BLaER1 (cell line): Measurements from ENCODE around the gene NTF4.
"Not testable (repeated sequence)": the region's sequence is repeated elsewhere in the genome, so short reads cannot be mapped to it uniquely, and the experiment has no call there.

ENCODE experiments used
- H3K27ac ChIP-seq: shearing (Covaris generic); formaldehyde crosslinking; 2 replicates; pipeline ENCODE4 v1.8.1; 2022
- H3K27me3 ChIP-seq: shearing (Covaris generic); formaldehyde crosslinking; 2 replicates; pipeline ENCODE4 v1.8.1; 2022
- H3K36me3 ChIP-seq: shearing (Covaris generic); formaldehyde crosslinking; 2 replicates; pipeline ENCODE4 v1.8.1; 2022
- H3K4me1 ChIP-seq: shearing (Covaris generic); formaldehyde crosslinking; 2 replicates; pipeline ENCODE4 v1.8.1; 2022
- H3K4me2 ChIP-seq: shearing (Covaris generic); formaldehyde crosslinking; 2 replicates; pipeline ENCODE4 v1.8.1; 2022
- H3K4me3 ChIP-seq: shearing (Covaris generic); formaldehyde crosslinking; 2 replicates; pipeline ENCODE4 v1.8.1; 2022
- H3K9ac ChIP-seq: shearing (Covaris generic); formaldehyde crosslinking; 2 replicates; pipeline ENCODE4 v1.8.1; 2022
- H3K9me3 ChIP-seq: shearing (Covaris generic); formaldehyde crosslinking; 2 replicates; pipeline ENCODE4 v1.8.1; 2022
- H4K20me1 ChIP-seq: shearing (Covaris generic); formaldehyde crosslinking; 2 replicates; pipeline ENCODE4 v1.8.1; 2022
- Cebpa-rat ChIP-seq: shearing (Covaris generic); IDR thresholded peaks from 2 replicates; pipeline ENCODE4 v1.8.1; 2022

The NTF4 gene

GRCh38 chr19:49031642-49032301 is 32.8 kb downstream of the NTF4 start, which contains the start of gene CGB2:
TSS of gene CGB2 (plus strand) at chr19:49031890. CDS start at chr19:49032096, 206 bp downstream.
- not testable (repeated sequence) for H3K9ac ChIP-seq, H3K36me3 ChIP-seq, H3K27ac ChIP-seq, H3K4me2 ChIP-seq, H3K4me1 ChIP-seq, H4K20me1 ChIP-seq, H3K4me3 ChIP-seq, H3K9me3 ChIP-seq, H3K27me3 ChIP-seq

DNA sequence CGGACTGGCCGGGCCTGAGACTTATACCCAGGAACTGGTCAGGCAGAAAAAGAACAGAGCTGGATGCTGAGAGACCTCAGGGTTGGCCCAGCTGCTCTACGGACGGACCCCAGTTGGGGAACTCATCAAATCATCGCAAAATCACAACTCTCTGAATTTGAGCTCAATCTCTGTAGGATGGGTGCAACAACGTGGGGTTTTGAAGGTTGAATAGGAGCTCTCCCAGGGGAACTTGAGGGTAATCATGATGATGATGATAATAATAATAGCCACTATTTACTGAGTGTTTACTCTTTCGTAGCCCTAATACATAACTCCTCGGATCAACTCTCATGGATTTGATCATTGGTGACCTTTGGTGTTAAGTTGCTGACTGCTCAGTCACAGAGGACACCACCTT is 34.3 kb downstream of the NTF4 start:
- not testable (repeated sequence) for H3K36me3 ChIP-seq, H3K9me3 ChIP-seq, H3K27me3 ChIP-seq, H3K9ac ChIP-seq, H3K4me1 ChIP-seq, H3K4me2 ChIP-seq, H3K4me3 ChIP-seq, H4K20me1 ChIP-seq, H3K27ac ChIP-seq

GRCh38 chr19:49029749-49030148 is 34.9 kb downstream of the NTF4 start:
- not testable (repeated sequence) for H3K27me3 ChIP-seq, H3K27ac ChIP-seq, H4K20me1 ChIP-seq, H3K36me3 ChIP-seq, H3K4me1 ChIP-seq, H3K4me2 ChIP-seq, H3K9ac ChIP-seq, H3K9me3 ChIP-seq, H3K4me3 ChIP-seq

GRCh38 chr19:49028686-49029085 is 35.9 kb downstream of the NTF4 start:
- not testable (repeated sequence) for H3K9ac ChIP-seq, H3K4me2 ChIP-seq, H3K4me3 ChIP-seq, H3K9me3 ChIP-seq, H3K27me3 ChIP-seq, H4K20me1 ChIP-seq, H3K36me3 ChIP-seq, H3K27ac ChIP-seq, H3K4me1 ChIP-seq

DNA sequence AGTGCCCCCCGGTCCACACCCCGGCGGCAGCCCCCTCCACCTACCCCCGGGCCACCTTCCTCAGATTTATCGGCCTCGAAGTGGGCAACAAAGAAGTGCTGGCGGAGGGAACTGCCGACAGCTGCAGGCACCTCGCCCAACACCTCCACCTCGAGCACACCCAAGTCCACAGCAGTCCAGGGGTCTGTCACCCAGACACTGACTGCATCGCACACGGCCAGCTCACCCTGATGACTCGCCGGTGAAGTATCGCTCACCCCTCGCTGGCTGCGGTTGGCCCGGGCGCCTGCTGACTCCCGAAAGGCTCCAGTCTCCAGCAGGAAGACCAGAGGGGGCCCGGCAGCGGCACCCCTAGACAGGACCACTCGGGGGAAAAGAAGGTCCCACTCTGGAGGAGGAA is 39.0 kb downstream of the NTF4 start:
- peaks cover 12% of the 10 kb centered on the region for H3K4me1 ChIP-seq
- not testable (repeated sequence) for H3K4me3 ChIP-seq, H3K27ac ChIP-seq, H3K4me2 ChIP-seq, H3K9ac ChIP-seq, H3K9me3 ChIP-seq, H3K36me3 ChIP-seq, H3K27me3 ChIP-seq, H4K20me1 ChIP-seq

- H3K9me3 ChIP-seq, H4K20me1 ChIP-seq, H3K4me2 ChIP-seq, H3K27me3 ChIP-seq, H3K36me3 ChIP-seq, H3K9ac ChIP-seq, H3K27ac ChIP-seq, H3K4me3 ChIP-seq: not testable (repeated sequence)
- H3K4me1 ChIP-seq = peaks cover 17% of the 10 kb centered on the region
These were observed 39.5 kb downstream of the NTF4 start for GRCh38 chr19:49025088-49025487.

- H3K9ac ChIP-seq, H3K4me2 ChIP-seq, H4K20me1 ChIP-seq, H3K27ac ChIP-seq, H3K9me3 ChIP-seq, H3K36me3 ChIP-seq, H3K4me3 ChIP-seq: not testable (repeated sequence)
- Histone ChIP-seq H3K27me3 (peaks cover 18% of the 10 kb centered on the region), H3K4me1 (peaks cover 24% of the 10 kb centered on the region)
These were observed 40.4 kb downstream of the NTF4 start, which contains the start of gene CGB3 for GRCh38 chr19:49024233-49024632. TSS of gene CGB3 (minus strand) at chr19:49024333. CDS start at chr19:49023971, 362 bp downstream.

- TF ChIP-seq Cebpa-rat = no peak
- no peak overlapping the region for H3K4me2 ChIP-seq
- H3K4me3 ChIP-seq = no peak overlapping the region
- H3K27ac ChIP-seq = no peak overlapping the region
- H3K9ac ChIP-seq = no peak overlapping the region
- peaks cover 39% of the 10 kb centered on the region for H3K27me3 ChIP-seq
- peaks cover 22% of the 10 kb centered on the region for H4K20me1 ChIP-seq
- H3K9me3 ChIP-seq = no peaks in the 10 kb centered on the region
- peaks cover 44% of the 10 kb centered on the region for H3K4me1 ChIP-seq
- H3K36me3 ChIP-seq = 0 out of 2 replicates have a peak, but pooled peaks cover under 1% of the 10 kb centered on the region
These were observed 42.5 kb downstream of the NTF4 start for GRCh38 chr19:49022116-49022515.

GRCh38 chr19:49020931-49021895 is 43.4 kb downstream of the NTF4 start:
- H3K9ac ChIP-seq = peak overlapping the region; percentile 48; the same call in 1 of the 2 replicates
- no peak overlapping the region for H3K4me3 ChIP-seq

GRCh38 chr19:49020342-49020741 is 44.3 kb downstream of the NTF4 start:
- Histone ChIP-seq H3K9me3 (no peaks in the 10 kb centered on the region), H3K9ac (no peak overlapping the region), H3K27me3 (peaks cover 42% of the 10 kb centered on the region), H3K36me3 (peaks cover 18% of the 10 kb centered on the region), H3K27ac (no peak overlapping the region), H4K20me1 (peaks cover 36% of the 10 kb centered on the region), H3K4me3 (no peak overlapping the region), H3K4me1 (peaks cover 44% of the 10 kb centered on the region), H3K4me2 (peak overlapping the region; percentile 91)
- no peak for TF ChIP-seq Cebpa-rat

More at GRCh38 chr19:49020931-49021895, 43.4 kb downstream of the NTF4 start:
- Histone ChIP-seq H4K20me1 (peaks cover 27% of the 10 kb centered on the region), H3K4me1 (peaks cover 44% of the 10 kb centered on the region), H3K9me3 (no peaks in the 10 kb centered on the region), H3K27me3 (peaks cover 42% of the 10 kb centered on the region), H3K4me2 (peak overlapping the region; percentile 91), H3K36me3 (peaks cover 9% of the 10 kb centered on the region), H3K27ac (no peak overlapping the region)
- no peak for TF ChIP-seq Cebpa-rat
